ENCODE measurements around the gene GPATCH4.
"Not testable (repeated sequence)": the region's sequence is repeated elsewhere in the genome, so short reads cannot be mapped to it uniquely, and the experiment has no call there.

The GPATCH4 gene

DNA sequence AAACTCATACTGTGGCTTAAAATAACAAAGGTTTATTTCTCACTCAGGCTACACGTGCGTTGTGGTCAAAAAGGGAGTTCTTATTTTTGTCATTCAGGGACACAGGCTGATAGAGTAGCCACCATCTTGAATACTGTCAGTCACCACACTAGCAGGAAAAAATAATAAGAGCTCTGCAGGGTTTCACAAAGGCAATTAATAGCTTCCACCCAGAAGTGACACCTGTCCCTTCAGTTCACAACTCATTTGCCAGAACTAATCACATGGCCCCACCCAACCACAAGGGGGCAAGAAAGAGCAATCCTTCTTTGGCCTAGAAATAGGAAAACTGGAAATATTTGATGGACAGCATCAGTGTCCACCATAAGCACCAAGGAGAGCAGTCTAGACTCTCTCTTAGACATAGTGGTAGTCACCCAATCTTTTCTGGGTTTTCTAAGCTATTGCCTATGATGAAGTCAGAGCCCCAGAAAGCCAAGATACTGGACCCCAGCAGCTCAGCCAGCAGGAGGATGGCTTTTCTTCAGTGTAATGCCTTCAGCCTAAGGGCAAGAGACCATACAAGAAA, 26.1 kb upstream of the GPATCH4 start:
- no peak for DNase-seq (ENCODE audit: low read depth in 1 of 2, low spot score in 1 of 2)

GRCh38 chr1:156626079-156626438, 24.8 kb upstream of the GPATCH4 start:
- no peak for DNase-seq (ENCODE audit: low read depth in 1 of 2, low spot score in 1 of 2)

GRCh38 chr1:156625436-156626078, 24.3 kb upstream of the GPATCH4 start:
- peak; percentile 41 to 59 for DNase-seq (ENCODE audit: low read depth in 1 of 2, low spot score in 1 of 2)

GRCh38 chr1:156624814-156625435, 23.6 kb upstream of the GPATCH4 start:
- DNase-seq (ENCODE audit: low read depth in 1 of 2, low spot score in 1 of 2): no peak

DNA sequence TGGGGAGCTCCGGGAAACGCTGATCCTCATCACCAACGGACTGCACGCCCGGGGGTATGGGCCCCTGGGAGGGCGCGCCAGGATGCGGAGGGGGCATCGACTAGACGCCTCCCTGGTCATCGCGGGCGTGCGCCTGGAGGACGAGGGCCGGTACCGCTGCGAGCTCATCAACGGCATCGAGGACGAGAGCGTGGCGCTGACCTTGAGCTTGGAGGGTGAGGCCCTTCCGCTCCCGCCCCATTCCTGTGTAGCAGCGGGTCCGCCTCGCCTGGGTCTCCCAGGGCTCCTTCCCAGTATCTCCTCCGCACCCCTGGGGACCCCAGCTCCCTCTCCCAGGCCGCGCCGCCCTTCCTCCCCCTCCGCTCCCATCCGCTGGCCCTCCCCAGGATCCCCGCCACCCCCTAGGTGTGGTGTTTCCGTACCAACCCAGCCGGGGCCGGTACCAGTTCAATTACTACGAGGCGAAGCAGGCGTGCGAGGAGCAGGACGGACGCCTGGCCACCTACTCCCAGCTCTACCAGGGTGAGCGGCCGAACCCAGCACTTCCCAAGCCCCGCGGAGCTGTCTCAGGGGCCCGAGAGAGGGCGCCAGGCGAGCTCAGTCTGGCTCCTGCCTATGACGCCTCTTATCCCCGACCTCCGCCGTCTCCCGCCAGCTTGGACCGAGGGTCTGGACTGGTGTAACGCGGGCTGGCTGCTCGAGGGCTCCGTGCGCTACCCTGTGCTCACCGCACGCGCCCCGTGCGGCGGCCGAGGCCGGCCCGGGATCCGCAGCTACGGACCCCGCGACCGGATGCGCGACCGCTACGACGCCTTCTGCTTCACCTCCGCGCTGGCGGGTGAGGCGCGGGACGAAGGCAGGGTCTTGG, 22.9 kb upstream of the GPATCH4 start:
- DNase-seq (ENCODE audit: low read depth in 1 of 2, low spot score in 1 of 2): peak in 1 of 2 donors; percentile 26

DNA sequence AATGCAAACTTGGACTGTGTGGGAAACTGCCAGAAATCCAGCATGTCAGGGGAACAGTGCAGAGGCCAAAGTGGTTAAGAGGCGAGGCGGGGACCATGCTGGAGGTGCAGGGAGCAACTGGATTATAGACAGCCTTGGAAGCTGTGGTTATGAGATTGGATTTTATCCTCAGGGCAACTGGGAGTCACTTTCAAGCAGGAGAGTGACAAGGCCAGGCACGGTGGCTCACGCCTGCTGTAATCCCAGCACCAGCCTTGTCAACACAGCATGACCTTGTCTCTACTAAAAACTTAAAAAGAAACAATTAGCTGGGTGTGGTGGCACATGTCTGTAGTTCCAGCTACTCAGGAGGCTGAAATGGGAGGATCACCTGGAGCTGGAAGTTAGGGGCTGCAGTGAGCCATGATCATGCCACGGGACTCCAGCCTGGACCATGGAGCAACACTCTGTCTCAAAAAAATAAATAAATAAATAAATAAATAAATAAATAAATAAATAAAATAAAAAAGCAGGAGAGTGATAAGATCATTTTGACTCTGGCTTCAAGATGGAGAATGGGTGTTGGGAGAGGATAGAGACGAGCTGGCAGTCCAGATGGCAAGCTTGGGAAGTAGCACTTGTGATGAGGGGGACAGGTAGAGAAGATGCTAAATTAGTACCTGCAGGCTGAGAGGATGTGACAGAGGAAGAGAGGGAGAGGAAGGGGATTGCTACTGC, 21.5 kb upstream of the GPATCH4 start:
- no peak for DNase-seq (ENCODE audit: low read depth in 1 of 2, low spot score in 1 of 2)

DNA sequence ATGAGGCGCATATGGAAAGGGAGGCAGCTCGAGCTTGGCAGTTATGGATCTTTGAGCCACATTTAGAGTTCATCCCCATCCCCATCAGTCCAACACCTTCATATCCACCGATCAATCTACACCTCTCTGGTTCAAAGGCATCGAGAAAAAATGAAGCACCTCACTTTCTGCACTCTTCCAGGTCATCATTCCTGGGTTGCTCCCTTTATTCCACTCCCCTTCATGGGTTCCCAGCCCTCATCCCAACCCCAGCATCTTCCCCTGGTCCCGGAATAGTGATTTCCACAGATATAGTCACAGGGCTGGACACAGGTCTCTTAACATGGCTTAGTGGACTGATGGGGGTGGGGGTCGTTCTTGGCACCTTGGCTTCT, 18.3 kb upstream of the GPATCH4 start:
- DNase-seq (ENCODE audit: low read depth in 1 of 2, low spot score in 1 of 2): no peak

- DNase-seq (ENCODE audit: low read depth in 1 of 2, low spot score in 1 of 2): no peak
Observed at GRCh38 chr1:156618853-156619581, 17.7 kb upstream of the GPATCH4 start, which contains the start of gene HAPLN2. HAPLN2 (plus strand) TSS chr1:156619415; CDS start chr1:156623491, 4,076 bp downstream.

- DNase-seq (ENCODE audit: low read depth in 1 of 2, low spot score in 1 of 2): no peak
Observed at GRCh38 chr1:156616463-156616862, 15.2 kb upstream of the GPATCH4 start.

GRCh38 chr1:156615946-156616345, 14.7 kb upstream of the GPATCH4 start:
- DNase-seq (ENCODE audit: low read depth in 1 of 2, low spot score in 1 of 2): no peak

- no peak for DNase-seq (ENCODE audit: low read depth in 1 of 2, low spot score in 1 of 2)
Observed at GRCh38 chr1:156612666-156613065, 11.4 kb upstream of the GPATCH4 start.

DNA sequence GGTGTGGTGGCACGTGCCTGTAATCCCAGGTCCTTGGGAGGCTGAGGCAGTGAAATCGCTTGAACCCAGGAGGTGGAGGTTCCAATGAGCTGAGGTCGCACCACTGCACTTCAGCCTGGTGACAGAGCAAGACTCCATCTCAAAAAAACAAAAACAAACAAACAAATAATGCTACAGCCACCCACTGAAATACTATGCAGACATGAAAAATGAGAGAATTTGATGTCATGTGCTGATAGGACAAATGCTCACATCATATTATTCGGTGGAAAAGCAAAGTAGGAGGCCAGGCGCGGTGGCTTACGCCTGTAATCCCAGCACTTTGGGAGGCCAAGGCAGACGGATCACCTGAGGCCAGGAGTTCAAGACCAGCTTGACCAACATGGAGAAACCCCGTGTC, 8.8 kb upstream of the GPATCH4 start:
- not testable (repeated sequence) for DNase-seq (ENCODE audit: low read depth in 1 of 2, low spot score in 1 of 2)

- peak in 1 of 2 donors; percentile 21 for DNase-seq (ENCODE audit: low read depth in 1 of 2, low spot score in 1 of 2)
Observed at GRCh38 chr1:156608981-156609380, 7.7 kb upstream of the GPATCH4 start.

- DNase-seq (ENCODE audit: low read depth in 1 of 2, low spot score in 1 of 2): peak in 1 of 2 donors; percentile 35
Observed at GRCh38 chr1:156608036-156608674, 6.9 kb upstream of the GPATCH4 start.

DNA sequence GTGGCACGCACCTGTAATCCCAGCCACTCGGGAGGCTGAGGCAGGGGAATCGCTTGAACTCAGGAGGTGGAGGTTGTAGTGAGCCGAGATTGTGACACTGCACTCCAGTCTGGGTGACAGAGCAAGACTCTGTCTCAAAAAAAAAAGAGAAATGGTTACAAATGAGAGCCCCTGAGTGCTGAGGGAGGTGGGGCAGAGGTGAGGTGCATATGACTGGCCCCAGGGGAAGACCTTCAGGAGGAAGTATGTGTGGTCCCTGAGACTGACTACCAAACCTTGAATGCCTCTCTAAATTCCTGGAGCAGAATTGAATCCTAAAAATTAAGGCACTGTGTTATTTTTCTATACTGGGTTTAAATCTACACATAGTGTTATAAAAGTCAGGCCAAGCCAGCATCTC, 6.1 kb upstream of the GPATCH4 start:
- DNase-seq (ENCODE audit: low read depth in 1 of 2, low spot score in 1 of 2): not testable (repeated sequence)

GRCh38 chr1:156602557-156602993, 1.3 kb upstream of the GPATCH4 start:
- DNase-seq (ENCODE audit: low read depth in 1 of 2, low spot score in 1 of 2): no peak

DNA sequence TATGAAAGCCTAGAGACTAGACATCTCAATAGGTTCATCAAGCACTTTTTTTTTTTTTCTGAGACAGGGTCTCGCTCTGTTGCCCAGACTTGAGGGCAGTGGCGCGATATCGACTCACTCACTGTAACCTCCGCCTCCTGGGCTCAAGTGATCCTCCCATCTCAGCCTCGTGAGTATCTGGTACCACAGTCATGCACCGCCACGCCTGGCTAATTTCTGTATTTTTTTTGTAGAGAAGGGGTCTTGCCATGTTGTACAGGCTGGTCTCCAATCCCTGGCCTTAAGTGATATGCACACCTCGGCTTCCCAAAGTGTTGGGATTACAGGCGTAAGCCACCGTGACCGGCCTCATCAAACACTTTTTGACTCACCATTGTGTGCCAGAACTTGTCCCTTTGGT, 613 bp upstream of the GPATCH4 start:
- DNase-seq (ENCODE audit: low read depth in 1 of 2, low spot score in 1 of 2): no peak

GRCh38 chr1:156600733-156601121, 552 bp downstream of the GPATCH4 start:
- no peak for DNase-seq (ENCODE audit: low read depth in 1 of 2, low spot score in 1 of 2)

GRCh38 chr1:156599811-156600210, 1.5 kb downstream of the GPATCH4 start:
- no peak for DNase-seq (ENCODE audit: low read depth in 1 of 2, low spot score in 1 of 2)

Data from stimulated activated CD4-positive, alpha-beta T cell treated with anti-CD3 and anti-CD28 coated beads, Interleukin-15, amount 100 ng/mL, for 1 hour (primary cell).